Endothelial cell of umbilical vein (primary cell): Measurements from ENCODE around the gene SIGLEC15. TPM values are rescaled to one million over a fixed set of nuclear protein-coding genes. Genes with fewer than 3 reads are reported as not detected.

Source experiments
- BruUV-seq: library from RNA; stranded (reverse); fragments of 400-500 nt; replicated peaks from 2 replicates; lab custom pipeline; 2021; lab: Mats Ljungman, UMichigan
- CTCF ChIA-PET: fragments of 300-600, 350-600 bp; sonication (Branson Sonifier 250); formaldehyde crosslinking; loops from one replicate; lab custom pipeline; 2021; ENCODE audit warnings: antibody characterized with exemption, inconsistent platforms; lab: Charles Lee
- POLR2A ChIA-PET: fragments of 300-600, 350-600 bp; sonication (Branson Sonifier 250); formaldehyde crosslinking; loops from one replicate; lab custom pipeline; 2021; ENCODE audit warnings: antibody characterized with exemption, inconsistent platforms; lab: Charles Lee
- DNase-seq: peaks from one replicate; pipeline ENCODE4 v3.0.0-alpha.2; 2011; ENCODE audit warnings: low read depth, low spot score
- FAIRE-seq: peaks from 2 replicates; lab custom pipeline; 2011; peaks lifted over from hg19 to GRCh38; lab: Jason Lieb, UNC
- H2AFZ ChIP-seq: 2 replicates; pipeline ENCODE4 v1.6.0; 2012; ENCODE audit warnings: low read depth, low read length, control low read depth, inconsistent platforms
- H3K27ac ChIP-seq: 2 replicates; pipeline ENCODE4 v1.5.1; 2011; ENCODE audit warnings: low read depth, mild to moderate bottlenecking, control low read depth, low read length, moderate library complexity; ENCODE audit not compliant: insufficient read depth
- H3K27me3 ChIP-seq, 2 experiments: 2 replicates each; pipeline versions ENCODE4 v1.6.0 to v1.6.1; 2011; ENCODE audit warnings: low read length in 2 of 2, mixed read lengths in 1 of 2; ENCODE audit not compliant: control insufficient read depth in 2 of 2, insufficient read depth in 2 of 2
- H3K36me3 ChIP-seq, 2 experiments: 2 replicates in 1 of 2; 3 replicates in 1 of 2; pipeline ENCODE4 v1.5.1; 2011; ENCODE audit warnings: low read length in 2 of 2, mild to moderate bottlenecking in 1 of 2, moderate library complexity in 1 of 2; ENCODE audit not compliant: control insufficient read depth in 2 of 2, insufficient read depth in 2 of 2; ENCODE audit errors: extremely low read depth in 1 of 2
- H3K4me1 ChIP-seq: 3 replicates; pipeline ENCODE4 v1.5.1; 2011; ENCODE audit warnings: mild to moderate bottlenecking, low read length; ENCODE audit not compliant: control insufficient read depth, insufficient read depth; ENCODE audit errors: extremely low read depth
- H3K4me2 ChIP-seq: 2 replicates; pipeline ENCODE4 v1.6.1; 2011; ENCODE audit warnings: low read length, control low read depth, mixed read lengths; ENCODE audit not compliant: insufficient read depth
- H3K4me3 ChIP-seq, 3 experiments: fragments of 200-600 bp in 1 of 3; sonication (generic), shearing (Covaris generic) in 1 of 3; replicated peaks in 1 of 3; 2 replicates each; pipeline ENCODE4 v1.5.1; 2011 to 2016; ENCODE audit warnings: control low read depth in 3 of 3, low read length in 3 of 3, mild to moderate bottlenecking in 2 of 3, inconsistent platforms in 1 of 3, low read depth in 1 of 3, moderate library complexity in 1 of 3; ENCODE audit not compliant: insufficient read depth in 1 of 3
- H3K79me2 ChIP-seq: 2 replicates; pipeline ENCODE4 v1.6.0; 2012; ENCODE audit warnings: low read length, inconsistent platforms; ENCODE audit not compliant: control insufficient read depth, insufficient read depth
- H3K9ac ChIP-seq: replicated peaks from 2 replicates; pipeline ENCODE3; 2011; ENCODE audit warnings: low read length, control low read depth; ENCODE audit not compliant: insufficient read depth; ENCODE audit errors: extremely low read depth
- H3K9me1 ChIP-seq: replicated peaks from 3 replicates; pipeline ENCODE4 v1.6.0; 2011; ENCODE audit warnings: mild to moderate bottlenecking, low read length; ENCODE audit not compliant: control insufficient read depth, insufficient read depth; ENCODE audit errors: extremely low read depth
- H3K9me3 ChIP-seq: replicated peaks from 2 replicates; pipeline ENCODE4 v1.5.1; 2012; ENCODE audit warnings: low read length, inconsistent platforms; ENCODE audit not compliant: control insufficient read depth, insufficient read depth
- H4K20me1 ChIP-seq: replicated peaks from 2 replicates; pipeline ENCODE3; 2011; ENCODE audit warnings: mild to moderate bottlenecking, low read length; ENCODE audit not compliant: control insufficient read depth, insufficient read depth; ENCODE audit errors: extremely low read depth
- EZH2 ChIP-seq: IDR thresholded peaks from 2 replicates; pipeline ENCODE4 v1.6.1; 2012; ENCODE audit warnings: borderline replicate concordance, low read depth, mild to moderate bottlenecking, moderate library complexity, low read length, inconsistent platforms; ENCODE audit not compliant: severe bottlenecking
- FOS ChIP-seq: IDR thresholded peaks from 2 replicates; pipeline ENCODE4 v1.6.1; 2011; ENCODE audit warnings: mild to moderate bottlenecking, low read length, moderate library complexity, borderline replicate concordance; ENCODE audit not compliant: insufficient read depth
- GATA2 ChIP-seq: IDR thresholded peaks from 2 replicates; pipeline ENCODE4 v1.7.0; 2011; ENCODE audit warnings: low read depth, mild to moderate bottlenecking, moderate library complexity, mixed read lengths, low read length; ENCODE audit not compliant: insufficient read length, insufficient read depth
- JUN ChIP-seq: IDR thresholded peaks from 2 replicates; pipeline ENCODE4 v1.6.1; 2011; ENCODE audit warnings: borderline replicate concordance, low read depth; ENCODE audit not compliant: insufficient read length, insufficient read depth
- MYC ChIP-seq: IDR thresholded peaks from one replicate; pipeline ENCODE4 v1.6.1; 2011; ENCODE audit warnings: mild to moderate bottlenecking, low read depth, low read length
- POLR2A ChIP-seq: IDR thresholded peaks from 2 replicates; pipeline ENCODE4 v1.6.1; 2012; ENCODE audit warnings: low read depth, mild to moderate bottlenecking, control low read depth, low read length
- POLR2AphosphoS5 ChIP-seq: IDR thresholded peaks from 2 replicates; pipeline ENCODE4 v1.6.1; 2012; ENCODE audit warnings: low read depth, mild to moderate bottlenecking, control low read depth, low read length, moderate library complexity; ENCODE audit not compliant: insufficient read depth
- dilution Hi-C: fragments of 300-500 bp; cut with MboI; formaldehyde crosslinking; loops from one replicate; pipeline ENCODE4 v1.15.0; 2019; ENCODE audit warnings: low sequenced_read_pairs; ENCODE audit not compliant: extremely low pct_ligation_motif_present
- intact Hi-C: fragments of 100-400 bp; cut with micrococcal nuclease; formaldehyde crosslinking; loops from one replicate; pipeline ENCODE4 v1.10.0; 2022
- polyA plus RNA-seq, 4 experiments: library from polyadenylated mRNA; depleted of rRNA in 3 of 4; stranded (reverse) in 3 of 4; unstranded in 1 of 4; fragments of >200 nt; gene quantifications; 2 replicates each; pipeline versions ENCODE4 v1.2.1 to v1.2.3, GENCODE V29; 2011 to 2012; ENCODE audit warnings: missing spikeins in 1 of 4
- total RNA-seq: library from RNA; stranded (reverse); gene quantifications from 2 replicates; pipeline ENCODE4 v1.2.3, GENCODE V29; 2021
- TF ChIP-seq, protein P1 (sequence below), 2 donors: IDR thresholded peaks; 1 replicate in 1 of 2; 2 replicates in 1 of 2; pipeline ENCODE4 v1.5.1; 2011; ENCODE audit warnings: low read length in 2 of 2, mild to moderate bottlenecking in 2 of 2, moderate library complexity in 2 of 2, control low read depth in 1 of 2, inconsistent platforms in 1 of 2, low read depth in 1 of 2; ENCODE audit not compliant: insufficient read depth in 1 of 2; ENCODE audit errors: extremely low read depth in 1 of 2
- TF ChIP-seq, protein P2 (sequence below): IDR thresholded peaks from 2 replicates; pipeline ENCODE4 v1.6.1; 2011; ENCODE audit not compliant: insufficient read depth, insufficient read length

The SIGLEC15 gene
- total and polyA plus RNA-seq, 2 donors (not counting 3 experiments of a cell fraction or from before 2014, with no cell fraction given): not detected

DNA sequence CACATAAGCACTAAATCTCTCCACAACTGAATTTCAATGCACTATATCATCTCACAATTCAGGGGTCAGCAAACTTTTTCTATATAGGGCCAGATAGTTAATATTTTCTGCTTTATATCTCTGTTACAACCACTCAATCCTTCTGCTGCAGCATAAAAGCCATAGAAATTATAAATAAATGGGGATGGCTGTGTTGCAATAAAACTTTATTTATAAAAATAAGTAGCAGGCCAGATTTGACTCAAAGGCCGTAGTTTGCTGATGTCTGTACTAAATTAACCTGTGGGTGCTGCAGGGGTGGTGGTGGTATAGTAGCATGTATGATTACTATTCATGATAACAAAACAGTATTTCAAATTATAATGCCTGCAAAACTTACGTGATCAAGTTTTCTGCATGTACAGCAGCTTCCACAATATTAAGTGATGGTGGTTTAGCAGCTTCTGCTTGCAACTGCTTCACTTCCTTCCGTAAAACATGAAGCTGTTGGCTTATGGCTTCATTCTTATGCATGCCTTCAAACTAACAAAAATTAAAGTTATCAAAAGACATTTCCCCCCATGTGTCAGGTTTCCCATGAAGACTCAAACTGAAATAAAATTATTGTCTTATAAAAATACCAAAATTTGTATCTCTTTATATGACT lies 64.1 kb downstream of the SIGLEC15 start:
- ChIA-PET POLR2A (no interaction called here), CTCF (interaction anchor here (1.2 to 2.5 kb wide), 4 partner anchors 9 to 85 kb away, joined by 3 to 14 read pairs (median 4); no protein-coding TSS in a partner anchor)
- no TSS peak for BruUV-seq
- H4K20me1 ChIP-seq: no peaks in the 10 kb centered on the region
- H3K4me1 ChIP-seq: peaks cover 4% of the 10 kb centered on the region
- H3K9ac ChIP-seq: no peak overlapping the region
- no peak overlapping the region for H2AFZ ChIP-seq
- H3K4me2 ChIP-seq: no peak overlapping the region
- H3K27me3 ChIP-seq: no peaks in the 10 kb centered on the region
- FAIRE-seq (no peak), DNase-seq (no peak)
- no peak for TF ChIP-seq EZH2
- TF ChIP-seq FOS: no peak
- H3K79me2 ChIP-seq: no peaks in the 10 kb centered on the region
- intact Hi-C loops: no loop called here
- no peak overlapping the region for H3K27ac ChIP-seq
- dilution Hi-C loops: no loop called here
- peaks cover 3 to 4% of the 10 kb centered on the region in 2 experiments for H3K36me3 ChIP-seq
- H3K9me3 ChIP-seq: no peaks in the 10 kb centered on the region
- no peaks in the 10 kb centered on the region for H3K9me1 ChIP-seq
- no peak overlapping the region for H3K4me3 ChIP-seq

DNA sequence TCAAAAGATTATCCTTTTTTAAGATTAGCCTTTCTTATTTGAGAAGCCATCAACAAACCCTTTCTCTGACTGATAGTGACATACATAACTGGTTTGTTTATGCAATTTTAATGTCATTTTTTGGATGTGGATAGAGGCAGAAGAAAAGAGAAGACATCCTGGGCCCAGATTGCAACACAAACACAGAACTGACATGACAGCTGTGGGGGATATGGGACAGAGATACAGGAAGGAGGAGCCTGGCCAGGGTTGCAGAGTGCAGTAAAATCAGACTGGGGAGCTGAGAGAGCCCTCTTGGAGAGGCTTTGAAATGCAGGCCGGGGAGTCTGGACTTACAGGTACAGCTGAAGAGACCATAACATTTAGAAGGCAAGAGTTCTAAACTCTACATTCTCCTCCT lies 65.1 kb downstream of the SIGLEC15 start:
- BruUV-seq: no TSS peak
- intact Hi-C loops (no loop called here), dilution Hi-C loops (no loop called here)
- H3K4me1 ChIP-seq: peaks cover 4% of the 10 kb centered on the region
- FAIRE-seq (no peak), DNase-seq (no peak)
- H3K4me2 ChIP-seq: no peak overlapping the region
- H3K79me2 ChIP-seq: no peaks in the 10 kb centered on the region
- no peak overlapping the region for H3K27ac ChIP-seq
- H3K9me3 ChIP-seq: no peaks in the 10 kb centered on the region
- ChIA-PET CTCF (interaction anchor here (0.6 to 2.5 kb wide), 4 partner anchors 11 to 225 kb away, joined by 3 to 14 read pairs (median 4); no protein-coding TSS in a partner anchor), POLR2A (no interaction called here)
- H3K9me1 ChIP-seq: no peaks in the 10 kb centered on the region
- H3K36me3 ChIP-seq: peaks cover 3 to 4% of the 10 kb centered on the region in 2 experiments
- H3K27me3 ChIP-seq: no peaks in the 10 kb centered on the region
- TF ChIP-seq MYC: no peak
- no peak for TF ChIP-seq FOS
- TF ChIP-seq, protein P1, sequence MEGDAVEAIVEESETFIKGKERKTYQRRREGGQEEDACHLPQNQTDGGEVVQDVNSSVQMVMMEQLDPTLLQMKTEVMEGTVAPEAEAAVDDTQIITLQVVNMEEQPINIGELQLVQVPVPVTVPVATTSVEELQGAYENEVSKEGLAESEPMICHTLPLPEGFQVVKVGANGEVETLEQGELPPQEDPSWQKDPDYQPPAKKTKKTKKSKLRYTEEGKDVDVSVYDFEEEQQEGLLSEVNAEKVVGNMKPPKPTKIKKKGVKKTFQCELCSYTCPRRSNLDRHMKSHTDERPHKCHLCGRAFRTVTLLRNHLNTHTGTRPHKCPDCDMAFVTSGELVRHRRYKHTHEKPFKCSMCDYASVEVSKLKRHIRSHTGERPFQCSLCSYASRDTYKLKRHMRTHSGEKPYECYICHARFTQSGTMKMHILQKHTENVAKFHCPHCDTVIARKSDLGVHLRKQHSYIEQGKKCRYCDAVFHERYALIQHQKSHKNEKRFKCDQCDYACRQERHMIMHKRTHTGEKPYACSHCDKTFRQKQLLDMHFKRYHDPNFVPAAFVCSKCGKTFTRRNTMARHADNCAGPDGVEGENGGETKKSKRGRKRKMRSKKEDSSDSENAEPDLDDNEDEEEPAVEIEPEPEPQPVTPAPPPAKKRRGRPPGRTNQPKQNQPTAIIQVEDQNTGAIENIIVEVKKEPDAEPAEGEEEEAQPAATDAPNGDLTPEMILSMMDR (IDR thresholded peaks at IDR 0.05; ENCODE audit: extremely low read depth in 1 of 2, insufficient read depth in 1 of 2, low read depth in 1 of 2, low read length in 2 of 2): no peak
- TF ChIP-seq, protein P2, sequence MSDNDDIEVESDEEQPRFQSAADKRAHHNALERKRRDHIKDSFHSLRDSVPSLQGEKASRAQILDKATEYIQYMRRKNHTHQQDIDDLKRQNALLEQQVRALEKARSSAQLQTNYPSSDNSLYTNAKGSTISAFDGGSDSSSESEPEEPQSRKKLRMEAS: no peak
- TF ChIP-seq POLR2A: no peak
- no peak for TF ChIP-seq POLR2AphosphoS5
- no peak for TF ChIP-seq GATA2
- TF ChIP-seq JUN: no peak
- no peaks in the 10 kb centered on the region for H4K20me1 ChIP-seq
- H2AFZ ChIP-seq: no peak overlapping the region
- H3K4me3 ChIP-seq: no peak overlapping the region
- no peak overlapping the region for H3K9ac ChIP-seq
